T follicular helper cell (primary cell): Measurements from ENCODE around the gene GSG1.
"Not testable (repeated sequence)": the region's sequence is repeated elsewhere in the genome, so short reads cannot be mapped to it uniquely, and the experiment has no call there.

Experiments
- DNase-seq: peaks from one replicate; pipeline ENCODE4 v3.0.0-alpha.2; 2020; ENCODE audit warnings: low read depth

GSG1 gene

DNA sequence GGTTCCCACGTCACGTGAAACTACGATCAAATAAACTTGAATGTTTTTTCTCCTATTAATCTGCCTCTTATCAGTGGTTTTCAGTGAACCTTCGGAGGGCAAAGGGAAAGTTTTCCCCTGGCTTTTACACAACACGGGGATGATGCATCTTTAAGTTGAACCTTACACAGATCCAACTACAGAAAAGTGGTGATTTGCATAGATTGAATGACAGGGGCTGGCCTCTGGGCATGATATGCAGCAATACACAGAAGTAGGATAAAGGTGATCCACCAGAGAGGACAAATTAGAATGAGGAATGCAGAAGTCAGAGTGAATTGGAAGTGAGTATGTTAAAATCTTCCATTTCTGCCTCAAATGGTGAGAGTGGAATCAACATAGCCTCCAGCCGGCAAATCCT, 11.6 kb downstream of the GSG1 start:
- DNase-seq = no peak

DNA sequence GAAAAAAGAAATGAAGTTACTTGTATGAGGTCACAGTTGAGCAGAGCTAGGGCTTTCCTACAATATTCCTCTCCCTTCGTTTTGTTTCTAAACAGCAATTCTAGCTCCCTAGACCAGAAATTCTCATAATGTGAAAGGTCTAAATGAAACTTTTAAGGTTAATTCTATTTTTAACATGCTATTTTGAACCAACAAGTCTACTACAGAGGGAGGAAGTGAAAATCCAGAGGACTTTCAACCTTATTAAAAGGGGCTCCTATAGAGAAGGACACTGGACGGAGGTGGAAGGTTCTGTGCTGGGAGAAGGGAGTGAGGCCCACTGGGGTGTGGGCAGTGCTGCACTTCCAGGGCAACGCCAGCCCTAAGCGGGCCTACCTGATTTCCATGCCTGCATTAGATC, 13.4 kb downstream of the GSG1 start:
- DNase-seq = no peak

DNA sequence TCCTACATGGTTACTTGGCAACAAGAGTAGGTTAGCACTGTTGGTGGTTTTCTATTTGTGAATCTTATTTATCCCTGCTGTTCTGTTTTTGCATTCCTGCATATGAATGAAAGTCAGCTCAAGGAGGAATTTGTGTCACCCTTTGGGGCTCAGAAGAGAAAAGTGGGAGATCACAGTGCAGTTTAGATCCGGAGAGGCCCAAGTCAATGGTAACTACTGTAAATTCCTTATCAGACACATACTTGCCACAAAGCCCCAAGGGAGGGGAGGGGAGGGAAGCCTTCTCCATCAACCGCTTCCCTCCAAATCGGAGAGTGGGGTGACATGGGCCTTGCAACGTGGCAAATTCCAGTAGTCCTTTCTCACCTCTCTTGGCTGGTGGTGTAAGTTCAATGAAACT, 15.0 kb downstream of the GSG1 start:
- no peak for DNase-seq

DNA sequence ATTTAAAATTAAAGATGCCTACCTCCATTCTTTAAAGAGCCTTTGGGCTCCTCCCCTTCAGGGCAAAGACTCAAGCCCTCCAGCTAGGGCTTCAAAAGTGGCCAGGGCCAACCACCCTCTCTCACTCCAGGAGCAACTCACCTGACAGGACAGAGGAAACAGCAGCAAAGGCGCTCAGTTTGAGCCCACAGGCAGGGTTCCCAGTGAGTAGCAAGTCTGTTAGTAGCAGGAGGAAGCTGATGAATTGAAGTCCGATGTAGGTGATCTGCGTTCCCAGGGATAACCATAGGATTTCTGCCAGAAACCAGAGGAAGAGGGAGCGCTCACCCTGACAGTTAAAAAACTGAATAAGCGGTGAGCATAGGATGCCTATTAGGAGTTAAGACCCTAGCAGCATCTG, 15.7 kb downstream of the GSG1 start:
- DNase-seq = no peak

DNA sequence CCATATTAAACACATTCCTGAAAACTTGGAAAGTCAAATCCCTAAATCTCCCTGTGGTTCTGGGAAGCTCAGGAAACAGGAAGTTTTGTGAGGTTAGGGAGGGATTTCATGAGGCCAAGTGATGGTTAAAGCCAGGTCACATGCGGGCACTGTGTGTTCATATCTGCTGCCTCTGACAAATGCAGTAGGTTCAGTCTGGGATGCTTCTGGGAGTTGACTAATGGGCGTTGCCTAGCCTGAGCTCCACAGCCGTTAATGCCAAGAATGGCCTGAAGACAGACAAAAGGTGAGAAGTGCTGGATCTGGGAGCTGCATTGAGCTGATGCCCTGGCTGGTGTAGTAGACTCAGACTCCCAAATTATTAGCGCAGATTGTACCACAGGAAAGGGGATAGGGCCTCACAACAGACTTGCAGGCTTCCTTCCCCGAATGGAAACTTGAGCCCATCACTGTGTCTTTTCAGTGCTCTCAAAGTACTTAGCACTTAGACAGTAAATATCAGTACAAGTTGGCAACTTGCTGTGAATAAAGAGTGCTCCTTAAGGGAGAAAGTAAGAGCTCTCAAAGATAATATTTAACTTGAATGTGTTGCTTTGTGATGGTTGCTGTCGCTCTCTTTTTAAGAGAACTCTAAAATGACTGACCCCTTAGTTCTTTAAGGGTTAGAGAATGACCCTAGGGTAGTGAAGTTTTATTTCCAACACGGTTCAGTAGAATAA, 17.3 kb downstream of the GSG1 start:
- DNase-seq = no peak

DNA sequence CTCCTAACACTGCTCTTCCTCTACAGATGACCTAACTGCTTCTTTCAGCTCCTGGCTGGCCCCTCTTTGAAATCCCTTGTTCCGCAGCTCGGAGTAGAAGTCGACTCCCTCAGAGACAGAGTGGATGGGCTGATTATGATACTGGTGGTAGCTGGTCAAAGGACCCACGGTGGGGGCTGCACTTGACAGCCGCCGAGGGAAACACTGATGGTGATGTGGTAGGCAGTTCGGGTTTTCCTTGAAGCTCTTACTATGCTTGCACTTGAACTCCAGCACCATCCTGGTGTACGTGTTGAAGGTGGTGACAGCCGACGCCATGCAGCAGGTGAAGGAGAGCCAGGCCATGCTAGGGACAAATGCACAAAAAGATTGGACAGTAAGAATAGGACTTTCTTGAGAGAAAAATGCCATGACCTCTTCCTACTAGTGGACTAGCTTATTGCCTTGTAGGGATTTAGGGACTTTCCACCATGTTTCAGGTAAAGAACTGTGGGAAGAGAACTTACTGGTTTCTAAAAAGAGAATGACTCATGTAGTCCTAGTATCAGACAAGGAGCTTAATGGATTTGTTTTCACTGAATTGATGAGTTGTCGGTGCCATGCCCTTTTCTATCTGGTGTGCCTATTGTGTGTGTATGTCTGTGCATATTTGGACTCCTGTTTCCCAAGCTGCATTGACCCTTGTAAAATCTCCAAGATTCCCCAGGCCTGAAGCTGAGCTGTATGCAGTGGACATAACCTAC, 18.4 kb downstream of the GSG1 start:
- no peak for DNase-seq

DNA sequence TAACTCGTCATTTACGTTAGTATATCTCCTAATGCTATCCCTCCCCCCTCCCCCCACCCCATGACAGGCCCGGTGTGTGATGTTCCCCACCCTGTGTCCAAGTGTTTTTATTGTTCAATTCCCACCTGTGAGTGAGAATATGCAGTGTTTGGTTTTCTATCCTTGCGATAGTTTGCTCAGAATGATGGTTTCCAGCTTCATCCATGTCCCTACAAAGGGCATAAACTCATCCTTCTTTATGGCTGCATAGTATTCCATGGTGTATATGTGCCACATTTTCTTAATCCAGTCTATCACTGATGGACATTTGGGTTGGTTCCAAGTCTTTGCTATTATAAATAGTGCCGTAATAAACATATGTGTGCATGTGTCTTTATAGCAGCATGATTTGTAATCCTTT, 19.8 kb downstream of the GSG1 start:
- DNase-seq = not testable (repeated sequence)

DNA sequence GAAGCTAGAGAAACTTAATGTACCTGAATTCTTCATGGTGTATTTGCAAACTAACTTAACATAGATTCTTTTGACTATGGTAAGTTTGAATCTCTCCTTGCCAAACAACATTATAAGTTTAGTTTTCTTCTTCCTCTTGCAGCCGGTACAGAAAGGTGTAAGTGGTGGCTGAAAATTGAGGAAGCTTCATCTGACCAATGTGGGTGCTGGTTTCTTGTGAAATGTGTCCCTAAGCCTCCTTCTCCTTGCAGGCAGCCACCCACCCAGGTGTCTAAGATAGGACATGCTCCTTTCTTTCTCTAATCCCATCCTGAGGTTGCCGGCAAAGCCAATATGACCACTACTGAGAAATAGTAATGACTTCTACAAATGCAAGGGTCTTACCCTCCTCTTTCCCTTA, 20.6 kb downstream of the GSG1 start:
- no peak for DNase-seq

DNA sequence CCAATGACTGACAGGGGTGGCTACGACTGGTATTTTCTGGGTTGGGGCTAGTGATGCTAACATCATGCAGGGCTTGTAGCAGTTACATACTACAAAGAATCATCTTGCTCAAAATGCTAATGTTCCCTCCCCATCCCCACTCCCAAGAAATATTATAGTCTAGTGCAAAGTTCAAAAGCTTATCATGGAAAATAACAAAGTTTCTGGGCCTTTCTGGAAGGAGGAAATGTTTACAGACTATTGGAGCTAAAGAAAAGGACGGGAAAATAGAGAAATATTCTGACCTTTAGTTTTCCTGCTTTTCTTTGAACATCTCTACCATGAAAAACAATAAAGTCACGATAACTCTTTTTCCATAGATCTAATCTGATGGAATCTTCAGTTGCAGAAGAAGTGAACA, 23.2 kb downstream of the GSG1 start:
- DNase-seq = no peak

DNA sequence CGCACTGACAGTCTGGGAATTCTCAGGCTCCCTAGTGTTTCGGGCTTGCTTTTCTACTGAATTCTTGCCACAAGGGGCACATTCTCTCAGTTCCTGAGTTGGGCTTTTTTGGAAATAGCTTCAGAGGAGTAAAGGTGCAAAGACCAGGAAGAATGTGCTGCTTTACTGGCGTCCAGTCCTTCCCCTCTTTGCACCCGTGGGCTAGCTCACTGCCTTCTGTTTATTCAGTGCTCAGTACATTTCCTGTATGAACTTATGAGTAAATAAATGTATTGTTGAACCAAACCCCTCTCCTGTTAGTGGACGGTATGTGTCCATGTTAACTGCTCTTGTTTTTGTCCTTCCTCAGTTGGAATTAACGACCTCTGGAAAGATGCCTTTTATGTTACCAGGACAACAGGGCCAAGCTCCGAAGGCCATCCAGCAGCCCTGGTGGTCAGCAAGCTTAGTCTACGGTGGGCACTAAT, 24.0 kb downstream of the GSG1 start:
- DNase-seq = no peak

DNA sequence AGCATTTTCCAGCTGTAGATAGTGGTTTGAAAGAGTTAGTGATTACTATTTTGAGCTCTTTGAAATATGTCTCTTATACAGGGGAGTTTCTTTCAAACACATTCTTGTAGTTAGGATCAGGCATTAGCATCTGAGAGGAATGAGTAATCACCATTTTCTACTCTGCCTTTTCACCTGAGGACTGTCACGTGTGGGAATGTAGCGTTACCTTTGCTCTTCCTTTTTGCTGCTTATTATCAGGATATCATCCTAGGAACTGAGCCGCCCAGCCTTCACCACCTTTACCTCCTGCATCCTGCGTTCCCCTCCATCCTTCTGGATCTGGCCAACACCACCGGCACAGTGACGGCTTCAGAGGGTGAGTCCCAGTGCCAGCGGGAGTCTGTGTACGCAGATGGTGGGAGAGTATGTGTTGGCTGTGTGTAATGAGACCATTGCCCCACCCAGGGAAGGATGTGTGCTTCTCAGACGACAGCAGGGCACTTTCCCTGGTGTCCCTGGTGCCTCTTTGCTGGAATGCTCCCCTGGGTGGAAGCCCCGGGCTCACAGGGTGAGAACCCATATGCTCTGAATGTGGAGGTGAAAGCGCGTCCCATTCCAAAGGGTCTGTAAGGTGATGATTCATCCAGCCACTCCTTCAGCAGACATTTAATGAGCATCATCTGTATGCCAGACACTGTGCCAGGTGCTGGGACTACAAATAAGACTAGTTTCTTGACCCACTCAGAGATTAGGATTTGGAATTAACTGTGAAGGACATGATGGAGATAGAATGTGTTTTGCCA, 27.5 kb downstream of the GSG1 start:
- DNase-seq = no peak

DNA sequence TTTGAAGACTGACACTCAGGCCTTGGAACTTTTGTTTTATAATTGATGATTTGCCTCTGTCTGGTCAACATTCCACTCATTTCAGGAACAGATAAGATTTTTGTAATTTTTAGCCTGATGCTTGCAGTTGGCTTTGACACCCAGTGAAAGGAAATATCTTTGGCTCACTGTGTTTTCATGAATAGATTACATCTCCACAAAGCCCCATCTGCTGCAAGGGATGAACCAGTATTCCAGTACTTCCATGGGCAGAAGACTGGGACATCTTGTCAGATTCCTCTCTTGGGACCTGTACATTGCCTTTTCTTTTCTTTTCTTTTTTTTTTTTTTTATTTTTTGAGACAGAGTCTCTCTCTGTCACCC, 28.4 kb downstream of the GSG1 start:
- no peak for DNase-seq

DNA sequence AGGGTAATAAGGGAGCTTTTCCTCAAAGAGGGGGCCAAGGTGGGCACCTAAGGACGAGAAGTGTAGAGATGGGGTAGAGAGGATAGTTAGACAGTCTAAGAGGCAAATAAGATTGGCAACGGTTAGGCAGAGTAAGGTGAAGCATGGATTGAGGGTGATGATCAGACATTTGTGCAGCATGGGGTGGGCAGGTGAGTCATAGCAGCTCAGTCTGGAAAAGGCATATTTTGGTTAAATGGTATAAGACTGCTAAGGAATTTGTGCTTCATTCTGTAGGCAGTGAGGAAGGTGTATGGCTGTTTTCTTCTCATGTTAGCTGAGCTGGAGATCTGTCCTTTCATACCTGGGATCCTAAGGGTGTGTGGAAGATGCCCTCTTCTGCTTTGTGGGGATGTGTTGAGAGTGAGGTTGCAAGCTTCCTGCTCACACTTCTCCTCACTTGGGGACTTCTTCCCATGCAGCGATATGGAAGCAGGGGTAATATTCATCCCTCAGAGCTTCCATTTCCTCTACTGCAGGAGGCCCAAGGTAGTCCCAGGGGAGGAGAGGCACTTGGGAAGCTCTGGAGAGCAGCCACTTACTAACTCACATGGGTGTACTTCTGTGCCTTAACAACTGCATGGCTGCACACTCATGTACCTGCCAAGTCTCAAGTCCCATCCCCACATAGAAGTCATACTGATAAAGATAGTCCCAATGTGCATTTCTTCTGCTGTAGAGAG, 28.9 kb downstream of the GSG1 start:
- DNase-seq = no peak

DNA sequence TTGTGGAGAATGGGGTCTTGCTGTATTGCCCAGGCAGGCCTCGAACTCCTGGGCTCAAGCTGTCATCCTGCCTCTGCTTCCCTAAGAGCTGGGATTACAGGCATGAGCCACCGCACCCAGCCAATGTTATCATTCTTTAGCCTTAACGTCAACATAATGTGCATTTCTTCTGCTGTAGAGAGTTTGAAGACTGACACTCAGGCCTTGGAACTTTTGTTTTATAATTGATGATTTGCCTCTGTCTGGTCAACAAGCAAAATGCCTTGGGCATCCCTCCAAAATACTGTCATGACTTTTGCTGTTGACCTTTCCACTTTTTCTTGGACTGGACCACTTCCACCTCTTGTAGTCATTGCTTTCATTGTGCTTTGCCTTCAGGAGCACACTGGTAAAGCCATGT, 30.3 kb downstream of the GSG1 start:
- DNase-seq = no peak

DNA sequence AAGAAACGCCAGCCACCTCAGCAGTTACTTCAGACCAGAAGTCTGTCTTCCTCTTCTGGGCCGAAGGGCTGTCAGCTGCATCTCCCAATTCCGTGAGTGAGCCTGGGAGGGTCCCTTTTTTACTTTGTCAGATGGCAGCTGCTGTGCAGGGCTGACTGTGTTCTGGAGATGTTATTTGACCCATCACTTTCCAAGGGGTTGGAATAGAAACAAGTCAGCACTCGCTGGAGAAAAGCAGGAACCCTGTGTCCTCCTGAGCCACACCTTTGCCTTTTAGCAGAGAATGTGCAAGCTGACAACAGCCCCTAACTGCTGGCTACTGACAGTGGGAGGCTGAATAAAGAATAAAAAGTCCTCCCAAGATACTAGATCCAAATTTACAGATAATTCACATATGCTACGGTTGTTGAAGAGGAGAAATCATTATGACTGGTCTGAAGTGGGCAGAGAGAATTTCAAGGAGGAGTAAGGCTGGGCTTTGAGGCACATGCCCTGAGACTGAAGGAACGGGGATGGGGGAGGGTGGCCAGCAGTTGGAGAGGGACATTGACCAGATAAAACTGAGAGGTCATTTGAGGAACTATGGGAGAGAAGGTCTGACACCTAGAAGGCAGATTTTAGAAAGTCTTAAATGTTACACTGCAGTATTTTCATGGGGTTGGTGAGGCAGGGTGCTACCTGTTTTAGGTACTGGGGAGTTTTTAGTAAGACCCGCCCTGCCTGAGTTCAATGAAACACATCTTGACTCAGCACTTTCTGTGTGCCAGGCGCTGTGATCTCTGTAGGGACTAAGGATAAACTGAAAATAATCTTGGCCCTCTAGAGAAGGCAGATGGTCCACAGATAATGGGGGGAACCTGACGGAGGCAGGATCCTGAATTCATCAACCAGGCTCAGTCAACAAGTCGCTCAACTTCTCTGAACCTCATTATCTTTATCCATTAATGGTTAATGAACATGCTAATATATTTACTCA, 31.9 kb downstream of the GSG1 start:
- DNase-seq = no peak

DNA sequence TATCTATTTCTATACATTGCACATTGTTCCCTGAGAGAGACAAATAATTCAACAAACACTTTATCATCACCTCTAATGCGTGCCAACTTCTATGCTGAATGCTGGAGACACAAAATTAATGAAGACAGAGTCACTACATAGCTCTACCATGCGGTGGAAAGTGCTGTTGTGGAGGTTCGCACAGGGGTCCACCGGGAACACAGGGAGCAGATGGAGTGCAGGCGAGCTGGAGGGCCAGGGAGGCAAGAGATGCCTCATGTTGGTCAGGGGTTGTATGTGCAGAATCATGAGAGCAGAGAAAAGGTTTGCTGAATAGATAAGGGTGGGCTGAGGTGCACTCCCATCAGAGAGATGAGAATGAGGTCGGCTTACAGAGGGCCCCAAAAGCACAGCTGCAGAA, 34.1 kb downstream of the GSG1 start:
- no peak for DNase-seq

DNA sequence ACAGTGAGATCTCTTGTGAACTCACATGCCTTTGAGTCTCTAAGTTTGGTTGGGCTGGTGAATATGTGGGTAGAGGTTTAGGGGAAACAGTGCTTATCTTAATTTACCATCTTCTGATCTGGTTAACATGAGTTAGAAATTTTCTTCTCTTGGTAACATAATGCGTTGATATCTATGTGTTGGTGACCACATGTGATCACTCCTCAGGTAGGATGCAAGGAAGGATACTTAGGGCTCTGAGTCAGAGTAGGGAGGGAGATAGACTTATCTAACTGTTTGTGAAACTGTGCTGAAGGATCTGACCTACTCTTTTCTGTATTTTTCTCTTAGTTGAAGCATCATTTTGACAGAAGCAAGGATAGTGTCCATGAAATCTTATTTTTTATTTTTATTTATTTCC, 36.1 kb downstream of the GSG1 start:
- no peak for DNase-seq

DNA sequence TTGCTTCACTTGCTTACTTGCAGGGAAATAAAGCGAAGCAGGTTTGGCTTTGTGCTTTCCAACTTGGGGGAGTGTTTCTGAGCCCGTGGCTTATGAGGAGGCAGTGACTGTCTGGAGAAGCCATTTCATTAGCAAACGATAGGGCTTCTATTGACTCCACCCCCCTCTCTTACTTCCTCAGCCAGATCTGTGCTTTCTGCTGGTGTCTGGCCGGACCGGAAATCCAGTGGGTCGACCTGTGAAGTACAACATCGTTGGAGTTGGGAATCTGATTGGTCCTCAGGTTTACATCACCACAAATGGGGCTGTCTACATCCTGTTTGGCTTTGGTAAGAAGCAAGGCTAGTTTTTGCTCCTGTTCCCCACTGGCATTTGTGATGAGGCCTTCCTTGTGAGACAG, 37.0 kb downstream of the GSG1 start:
- no peak for DNase-seq

DNA sequence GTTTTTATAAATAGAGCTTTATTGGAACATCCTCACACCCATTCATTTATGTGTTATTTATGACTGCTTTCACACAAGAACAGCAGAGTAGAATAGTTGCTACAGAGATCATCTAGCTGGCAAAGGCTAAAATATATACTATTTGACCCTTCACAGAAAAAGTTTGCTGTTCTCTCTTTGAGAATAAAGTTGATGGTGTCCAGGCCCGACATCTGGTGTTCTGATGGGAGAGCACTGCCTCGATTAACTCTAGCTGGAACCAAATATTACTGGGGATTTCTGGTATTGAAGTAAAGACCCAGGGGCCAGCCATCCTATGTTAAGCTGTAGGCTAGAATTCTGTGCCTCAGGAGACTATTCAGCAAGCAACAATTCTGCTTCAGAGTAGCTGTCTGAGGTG, 37.5 kb downstream of the GSG1 start:
- no peak for DNase-seq

DNA sequence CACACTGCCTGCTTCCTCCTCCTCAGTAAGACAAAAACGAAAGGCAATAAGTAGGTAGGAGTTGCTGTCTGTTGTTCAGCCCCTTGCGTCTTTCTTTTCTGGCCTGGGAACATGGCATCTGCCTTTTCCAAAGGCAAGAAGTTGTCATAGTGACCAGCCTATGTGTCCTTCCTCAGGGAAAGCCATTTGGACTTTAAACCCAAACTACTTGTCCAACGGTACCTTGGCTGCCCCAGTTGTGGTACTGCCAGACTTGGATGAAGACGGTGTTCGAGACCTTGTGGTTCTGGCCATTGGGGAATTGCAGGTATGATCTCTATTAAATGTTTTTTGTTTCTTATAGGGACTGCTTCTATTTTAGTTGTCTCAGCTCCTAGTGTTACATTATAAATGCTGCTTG, 40.8 kb downstream of the GSG1 start:
- DNase-seq = no peak

DNA sequence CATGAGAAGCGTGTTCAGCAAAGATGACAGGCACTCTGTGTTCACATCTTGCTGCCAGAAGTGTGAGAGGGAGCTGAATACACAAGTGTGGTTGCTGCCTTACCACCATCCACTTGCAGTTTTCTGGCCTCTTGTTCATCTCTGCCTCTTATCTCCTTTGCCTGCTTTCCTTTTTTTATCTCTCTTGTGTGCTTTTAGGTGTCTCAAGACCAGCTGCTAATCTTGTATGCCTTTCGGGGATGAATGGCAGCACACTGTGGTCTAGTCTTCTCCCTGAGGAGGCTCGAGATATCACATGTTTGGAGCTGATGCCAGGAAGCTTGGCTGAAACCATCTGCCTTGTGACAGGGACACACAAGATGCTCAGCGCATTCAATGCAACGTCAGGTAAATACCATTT, 42.1 kb downstream of the GSG1 start:
- no peak for DNase-seq
